Panc1 (cell line): ENCODE results near the gene PTTG1IP. TPM values are rescaled to one million over a fixed set of nuclear protein-coding genes. Genes with fewer than 3 reads are reported as not detected.

Source experiments
- ATAC-seq: fragments of 200-7000 bp; cut with Tn5 transposase; 2 replicates; pipeline ENCODE4 v1.9.1; 2020; ENCODE audit warnings: mild to moderate bottlenecking, moderate library complexity
- BruUV-seq: library from RNA; stranded (reverse); fragments of 400-500 nt; replicated peaks from 2 replicates; lab custom pipeline; 2021; lab: Mats Ljungman, UMichigan
- CTCF ChIA-PET: fragments of 300-600 bp; sonication (Branson Sonifier 250); formaldehyde crosslinking; loops from one replicate; lab custom pipeline; 2022; ENCODE audit warnings: antibody characterized with exemption; lab: Charles Lee
- POLR2A ChIA-PET: fragments of 300-600 bp; sonication (Branson Sonifier 250); formaldehyde crosslinking; loops from one replicate; lab custom pipeline; 2022; ENCODE audit warnings: antibody characterized with exemption; lab: Charles Lee
- DNase-seq: peaks from one replicate; pipeline ENCODE4 v3.0.0-alpha.2; 2010; ENCODE audit warnings: low read depth, low spot score
- H3K27ac ChIP-seq: 2 replicates; pipeline ENCODE4 v1.5.1; 2011; ENCODE audit warnings: mild to moderate bottlenecking, low read length, inconsistent platforms
- H3K27me3 ChIP-seq: fragments of 200-500 bp; sonication (Bioruptor generic); 2 replicates; pipeline ENCODE4 v1.6.0; 2014; ENCODE audit warnings: low read length, inconsistent platforms; ENCODE audit not compliant: control insufficient read depth, insufficient read depth
- H3K36me3 ChIP-seq: fragments of 200-500 bp; sonication (Bioruptor generic); 2 replicates; pipeline ENCODE4 v1.5.1; 2014; ENCODE audit warnings: inconsistent platforms, mild to moderate bottlenecking, low read length, moderate library complexity; ENCODE audit not compliant: control insufficient read depth, insufficient read depth
- H3K4me1 ChIP-seq: 2 replicates; pipeline ENCODE4 v1.5.1; 2011; ENCODE audit warnings: inconsistent platforms, mild to moderate bottlenecking, low read length, moderate library complexity; ENCODE audit not compliant: control insufficient read depth, insufficient read depth
- H3K4me3 ChIP-seq, 2 experiments: 2 replicates each; pipeline ENCODE4 v1.5.1; 2011 to 2012; ENCODE audit warnings: low read depth in 2 of 2, low read length in 2 of 2, mild to moderate bottlenecking in 2 of 2, inconsistent platforms in 1 of 2, moderate library complexity in 1 of 2
- H3K9me3 ChIP-seq: fragments of 200-500 bp; sonication (Bioruptor generic); 2 replicates; pipeline ENCODE4 v1.5.1; 2014; ENCODE audit warnings: low read depth, mild to moderate bottlenecking, inconsistent platforms, low read length, moderate library complexity; ENCODE audit not compliant: control insufficient read depth, insufficient read depth
- POLR2AphosphoS5 ChIP-seq: IDR thresholded peaks from 2 replicates; pipeline ENCODE4 v1.6.1; 2012; ENCODE audit warnings: mild to moderate bottlenecking, low read depth, low read length, moderate library complexity
- SIN3A ChIP-seq: IDR thresholded peaks from 2 replicates; pipeline ENCODE4 v1.6.1; 2012; ENCODE audit warnings: low read depth, mild to moderate bottlenecking, low read length, moderate library complexity, borderline replicate concordance; ENCODE audit not compliant: insufficient read depth
- TCF7L2 ChIP-seq: IDR thresholded peaks from 2 replicates; pipeline ENCODE4 v1.6.1; 2011; ENCODE audit warnings: mild to moderate bottlenecking, low read depth, low read length, inconsistent platforms
- in situ Hi-C: cut with HindIII; loops from 2 replicates; pipeline ENCODE4 v1.10.0; 2016; ENCODE audit warnings: low sequenced_read_pairs, low pct_unique_long_range_greater_than_20kb
- intact Hi-C: fragments of 100-400 bp; cut with micrococcal nuclease; formaldehyde crosslinking; loops from one replicate; pipeline ENCODE4 v1.10.0; 2022; ENCODE audit not compliant: unreplicated experiment
- total RNA-seq: library from RNA; stranded (reverse); gene quantifications from one replicate; pipeline ENCODE4 v1.2.1, GENCODE V29; 2021; ENCODE audit not compliant: unreplicated experiment
- TF ChIP-seq, protein P1 (sequence below): fragments of 450-650 bp; IDR thresholded peaks from 2 replicates; pipeline ENCODE4 v1.5.1; 2017; ENCODE audit warnings: mild to moderate bottlenecking
- TF ChIP-seq, protein P2 (sequence below), 2 experiments: IDR thresholded peaks; 2 replicates each; pipeline ENCODE4 v1.6.1; 2011 to 2012; ENCODE audit warnings: low read depth in 2 of 2, control low read depth in 1 of 2, low read length in 1 of 2, mild to moderate bottlenecking in 1 of 2, moderate library complexity in 1 of 2; ENCODE audit not compliant: insufficient read depth in 1 of 2

Gene PTTG1IP
- total RNA-seq, 1 experiment from 2014 or later: 226 TPM

- no peak overlapping the region for H3K4me3 ChIP-seq
- H3K27ac ChIP-seq: no peak overlapping the region
- DNase-seq: no peak
- no peaks in the 10 kb centered on the region for H3K36me3 ChIP-seq
- POLR2A ChIA-PET: no interaction called here
- in situ Hi-C loops (no loop called here), intact Hi-C loops (no loop called here)
- no peaks in the 10 kb centered on the region for H3K27me3 ChIP-seq
- BruUV-seq: no TSS peak
- no peaks in the 10 kb centered on the region for H3K9me3 ChIP-seq
- CTCF ChIA-PET: no interaction called here
- TF ChIP-seq, protein P1, sequence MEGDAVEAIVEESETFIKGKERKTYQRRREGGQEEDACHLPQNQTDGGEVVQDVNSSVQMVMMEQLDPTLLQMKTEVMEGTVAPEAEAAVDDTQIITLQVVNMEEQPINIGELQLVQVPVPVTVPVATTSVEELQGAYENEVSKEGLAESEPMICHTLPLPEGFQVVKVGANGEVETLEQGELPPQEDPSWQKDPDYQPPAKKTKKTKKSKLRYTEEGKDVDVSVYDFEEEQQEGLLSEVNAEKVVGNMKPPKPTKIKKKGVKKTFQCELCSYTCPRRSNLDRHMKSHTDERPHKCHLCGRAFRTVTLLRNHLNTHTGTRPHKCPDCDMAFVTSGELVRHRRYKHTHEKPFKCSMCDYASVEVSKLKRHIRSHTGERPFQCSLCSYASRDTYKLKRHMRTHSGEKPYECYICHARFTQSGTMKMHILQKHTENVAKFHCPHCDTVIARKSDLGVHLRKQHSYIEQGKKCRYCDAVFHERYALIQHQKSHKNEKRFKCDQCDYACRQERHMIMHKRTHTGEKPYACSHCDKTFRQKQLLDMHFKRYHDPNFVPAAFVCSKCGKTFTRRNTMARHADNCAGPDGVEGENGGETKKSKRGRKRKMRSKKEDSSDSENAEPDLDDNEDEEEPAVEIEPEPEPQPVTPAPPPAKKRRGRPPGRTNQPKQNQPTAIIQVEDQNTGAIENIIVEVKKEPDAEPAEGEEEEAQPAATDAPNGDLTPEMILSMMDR: no peak
- TF ChIP-seq SIN3A (no peak), POLR2AphosphoS5 (no peak), TCF7L2 (no peak)
- TF ChIP-seq, protein P2, sequence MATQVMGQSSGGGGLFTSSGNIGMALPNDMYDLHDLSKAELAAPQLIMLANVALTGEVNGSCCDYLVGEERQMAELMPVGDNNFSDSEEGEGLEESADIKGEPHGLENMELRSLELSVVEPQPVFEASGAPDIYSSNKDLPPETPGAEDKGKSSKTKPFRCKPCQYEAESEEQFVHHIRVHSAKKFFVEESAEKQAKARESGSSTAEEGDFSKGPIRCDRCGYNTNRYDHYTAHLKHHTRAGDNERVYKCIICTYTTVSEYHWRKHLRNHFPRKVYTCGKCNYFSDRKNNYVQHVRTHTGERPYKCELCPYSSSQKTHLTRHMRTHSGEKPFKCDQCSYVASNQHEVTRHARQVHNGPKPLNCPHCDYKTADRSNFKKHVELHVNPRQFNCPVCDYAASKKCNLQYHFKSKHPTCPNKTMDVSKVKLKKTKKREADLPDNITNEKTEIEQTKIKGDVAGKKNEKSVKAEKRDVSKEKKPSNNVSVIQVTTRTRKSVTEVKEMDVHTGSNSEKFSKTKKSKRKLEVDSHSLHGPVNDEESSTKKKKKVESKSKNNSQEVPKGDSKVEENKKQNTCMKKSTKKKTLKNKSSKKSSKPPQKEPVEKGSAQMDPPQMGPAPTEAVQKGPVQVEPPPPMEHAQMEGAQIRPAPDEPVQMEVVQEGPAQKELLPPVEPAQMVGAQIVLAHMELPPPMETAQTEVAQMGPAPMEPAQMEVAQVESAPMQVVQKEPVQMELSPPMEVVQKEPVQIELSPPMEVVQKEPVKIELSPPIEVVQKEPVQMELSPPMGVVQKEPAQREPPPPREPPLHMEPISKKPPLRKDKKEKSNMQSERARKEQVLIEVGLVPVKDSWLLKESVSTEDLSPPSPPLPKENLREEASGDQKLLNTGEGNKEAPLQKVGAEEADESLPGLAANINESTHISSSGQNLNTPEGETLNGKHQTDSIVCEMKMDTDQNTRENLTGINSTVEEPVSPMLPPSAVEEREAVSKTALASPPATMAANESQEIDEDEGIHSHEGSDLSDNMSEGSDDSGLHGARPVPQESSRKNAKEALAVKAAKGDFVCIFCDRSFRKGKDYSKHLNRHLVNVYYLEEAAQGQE (IDR thresholded peaks at IDR 0.05; ENCODE audit: insufficient read depth in 1 of 2, low read depth in 2 of 2, low read length in 1 of 2): no peak
- ATAC-seq: no peak
- H3K4me1 ChIP-seq: peaks cover 15% of the 10 kb centered on the region
These were observed 30.6 kb downstream of the PTTG1IP start for GRCh38 chr21:44842721-44843445.

DNA sequence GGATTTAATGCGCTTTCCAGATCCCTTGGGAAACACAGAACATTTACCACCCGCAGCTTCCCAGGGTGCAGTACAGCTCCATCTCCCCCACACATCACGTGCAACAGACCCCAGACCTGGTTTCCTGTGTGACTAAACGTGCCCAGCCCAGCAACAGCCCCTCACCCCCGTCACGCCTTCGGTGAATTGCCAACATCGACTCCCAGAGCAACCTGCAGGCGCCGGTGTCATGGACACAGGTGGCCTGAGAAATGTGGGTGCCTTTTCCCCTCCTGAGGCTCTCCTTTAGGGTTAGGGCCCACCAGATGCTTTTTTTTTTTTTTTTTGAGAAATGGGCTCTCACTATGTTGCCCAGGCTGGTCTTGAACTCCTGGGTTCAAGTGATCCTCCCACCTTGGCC lies 31.4 kb downstream of the PTTG1IP start:
- POLR2A ChIA-PET: no interaction called here
- Histone ChIP-seq H3K4me3 (no peak overlapping the region), H3K27me3 (no peaks in the 10 kb centered on the region), H3K4me1 (peaks cover 11% of the 10 kb centered on the region), H3K9me3 (no peaks in the 10 kb centered on the region), H3K27ac (no peak overlapping the region), H3K36me3 (no peaks in the 10 kb centered on the region)
- ATAC-seq: no peak
- in situ Hi-C loops (no loop called here), intact Hi-C loops (no loop called here)
- no peak for TF ChIP-seq TCF7L2
- TF ChIP-seq, protein P1: no peak
- TF ChIP-seq, protein P2 (IDR thresholded peaks at IDR 0.05; ENCODE audit: insufficient read depth in 1 of 2, low read depth in 2 of 2, low read length in 1 of 2): no peak
- TF ChIP-seq SIN3A: no peak
- TF ChIP-seq POLR2AphosphoS5: no peak
- CTCF ChIA-PET: no interaction called here
- BruUV-seq: no TSS peak
- DNase-seq: no peak
